HuH-7 (cell line): ENCODE measurements around the gene BDH1.

Source experiments
- DNase-seq: peaks from one replicate; pipeline ENCODE4 v3.0.0; 2011; ENCODE audit warnings: low spot score

The BDH1 gene

GRCh38 chr3:197547306-197548011 lies 8.3 kb downstream of the BDH1 start:
- peak; percentile 87 for DNase-seq

- no peak for DNase-seq
These were observed 9.3 kb downstream of the BDH1 start for GRCh38 chr3:197546307-197547085.

- no peak for DNase-seq
These were observed 10.2 kb downstream of the BDH1 start for GRCh38 chr3:197545571-197545970.

- no peak for DNase-seq
These were observed 10.7 kb downstream of the BDH1 start for GRCh38 chr3:197545101-197545500.

- no peak for DNase-seq
These were observed 12.9 kb downstream of the BDH1 start for GRCh38 chr3:197542741-197543454.

GRCh38 chr3:197541756-197542539 lies 13.8 kb downstream of the BDH1 start:
- DNase-seq, result no peak

GRCh38 chr3:197540961-197541377 lies 14.8 kb downstream of the BDH1 start:
- DNase-seq, result no peak

GRCh38 chr3:197539651-197540051 lies 16.1 kb downstream of the BDH1 start:
- DNase-seq, result no peak

GRCh38 chr3:197533927-197534725 lies 21.6 kb downstream of the BDH1 start:
- no peak for DNase-seq

- no peak for DNase-seq
These were observed 22.4 kb downstream of the BDH1 start for GRCh38 chr3:197533396-197533795.

GRCh38 chr3:197532388-197532787 lies 23.4 kb downstream of the BDH1 start:
- DNase-seq, result no peak

GRCh38 chr3:197528190-197528589 lies 27.6 kb downstream of the BDH1 start:
- DNase-seq, result no peak

- no peak for DNase-seq
These were observed 28.2 kb downstream of the BDH1 start for GRCh38 chr3:197527569-197527968.

GRCh38 chr3:197525706-197526105 lies 30.1 kb downstream of the BDH1 start:
- no peak for DNase-seq

- no peak for DNase-seq
These were observed 31.6 kb downstream of the BDH1 start for GRCh38 chr3:197524128-197524527.

- DNase-seq, result no peak
These were observed 32.2 kb downstream of the BDH1 start for GRCh38 chr3:197523526-197523925.

- DNase-seq, result no peak
These were observed 32.8 kb downstream of the BDH1 start for GRCh38 chr3:197522881-197523441.

GRCh38 chr3:197522183-197522715 lies 33.5 kb downstream of the BDH1 start:
- DNase-seq, result no peak

- no peak for DNase-seq
These were observed 34.2 kb downstream of the BDH1 start for GRCh38 chr3:197521277-197522182.
